Urinary bladder (tissue), 4 donors: ENCODE results near the gene THRB. TPM values are rescaled to one million over a fixed set of nuclear protein-coding genes. Genes with fewer than 3 reads are reported as not detected.

Experiments
- DNase-seq: peaks from one replicate; pipeline ENCODE4 v3.0.0-alpha.2; 2015; ENCODE audit errors: extremely low spot score
- H3K27ac ChIP-seq: one replicate; pipeline ENCODE4 v1.5.1; 2013; ENCODE audit warnings: low read depth, mild to moderate bottlenecking, moderate library complexity
- H3K36me3 ChIP-seq: one replicate; pipeline ENCODE4 v1.6.1; 2013; ENCODE audit warnings: mild to moderate bottlenecking, moderate library complexity; ENCODE audit not compliant: insufficient read depth
- H3K4me1 ChIP-seq: one replicate; pipeline ENCODE4 v1.6.1; 2013; ENCODE audit warnings: mild to moderate bottlenecking, moderate library complexity; ENCODE audit not compliant: insufficient read depth
- H3K4me3 ChIP-seq: one replicate; pipeline ENCODE4 v1.5.1; 2013; ENCODE audit warnings: low read depth, low read length
- WGBS: extraction: QIAGEN DNeasy Blood & Tissue Kit; methylation state at CpG from one replicate; pipeline ENCODE4 v1.1.7; 2013; 5-methylcytosine and 5-hydroxymethylcytosine counted together
- polyA plus RNA-seq: library from polyadenylated mRNA; stranded (reverse); fragments of 200-250 nt; gene quantifications from one replicate; pipeline ENCODE4 v1.2.3, GENCODE V29; 2013
- total RNA-seq: library from RNA; depleted of rRNA; stranded (reverse); fragments of >200 nt; gene quantifications from one replicate; pipeline ENCODE4 v1.2.3, GENCODE V29; 2014
- donor health status: healthy with polysubstance abuse.
- donor health status: healthy.

THRB gene
- total and polyA plus RNA-seq, 2 donors = 8.3 to 14.8 TPM

DNA sequence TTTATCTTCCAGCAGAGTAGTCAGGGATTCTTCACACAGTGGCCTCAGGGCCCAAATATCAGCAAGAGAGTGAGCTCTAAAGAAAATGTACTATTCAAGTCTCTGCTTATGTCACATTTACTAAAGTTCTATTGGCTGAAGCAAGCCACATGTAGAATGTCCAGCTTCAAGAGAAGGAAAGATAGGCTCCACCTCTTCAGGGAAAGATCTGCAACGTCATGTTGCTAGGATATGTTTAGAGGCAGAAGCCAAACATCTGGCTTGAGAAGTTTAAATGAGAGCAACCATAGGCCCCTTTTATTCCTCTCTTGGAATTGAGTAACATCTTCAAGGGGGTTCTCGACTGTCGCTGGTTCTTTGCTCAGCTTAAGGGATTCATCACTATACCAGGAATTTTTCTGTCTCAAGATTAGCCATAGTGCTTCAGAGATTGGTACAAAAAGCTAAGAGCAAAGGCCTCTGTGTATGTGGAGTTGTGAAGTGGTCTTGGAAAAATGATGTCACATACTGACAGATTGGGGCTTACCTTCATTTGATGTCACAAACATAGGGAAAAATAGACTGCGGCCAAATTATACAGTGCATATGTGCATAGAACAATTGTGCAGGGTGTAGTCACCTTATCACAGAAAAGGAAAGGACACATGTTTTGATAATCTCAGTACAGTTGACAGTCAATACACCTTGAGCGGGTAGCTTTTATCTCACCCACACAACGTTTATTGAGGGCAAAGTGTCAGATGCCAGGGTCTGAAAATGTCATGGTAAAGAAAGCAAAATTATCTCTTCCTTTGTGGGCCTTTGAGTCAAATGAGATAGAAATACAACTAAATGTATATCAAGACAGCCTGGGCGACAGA, 11.3 kb upstream of the THRB start:
- Histone ChIP-seq H3K4me1 (no peaks in the 10 kb centered on the region), H3K4me3 (no peak overlapping the region), H3K27ac (no peak overlapping the region), H3K36me3 (no peaks in the 10 kb centered on the region)
- DNase-seq = no peak
- 81% methylated on average over 7 of the region's 7 CpGs for WGBS

DNA sequence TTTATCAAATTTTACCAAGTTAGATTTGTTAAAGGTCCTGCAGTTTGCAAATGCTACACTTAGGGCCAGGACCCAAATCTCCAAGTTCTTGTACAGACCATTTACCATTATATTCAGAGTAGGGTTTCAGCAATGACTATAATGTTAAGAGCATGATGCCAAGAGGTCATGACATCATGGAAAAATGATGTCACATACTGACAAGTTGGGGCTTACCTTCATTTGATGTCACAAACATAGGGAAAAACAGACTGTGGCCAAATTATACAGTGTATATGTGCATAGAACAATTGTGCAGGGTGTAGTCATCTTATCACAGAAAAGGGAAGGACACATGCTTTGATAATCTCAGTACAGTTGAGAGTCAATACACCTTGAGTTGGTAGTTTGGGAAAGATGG, 10.1 kb upstream of the THRB start:
- Histone ChIP-seq H3K4me3 (no peak overlapping the region), H3K36me3 (no peaks in the 10 kb centered on the region), H3K27ac (no peak overlapping the region), H3K4me1 (no peaks in the 10 kb centered on the region)
- DNase-seq = no peak

DNA sequence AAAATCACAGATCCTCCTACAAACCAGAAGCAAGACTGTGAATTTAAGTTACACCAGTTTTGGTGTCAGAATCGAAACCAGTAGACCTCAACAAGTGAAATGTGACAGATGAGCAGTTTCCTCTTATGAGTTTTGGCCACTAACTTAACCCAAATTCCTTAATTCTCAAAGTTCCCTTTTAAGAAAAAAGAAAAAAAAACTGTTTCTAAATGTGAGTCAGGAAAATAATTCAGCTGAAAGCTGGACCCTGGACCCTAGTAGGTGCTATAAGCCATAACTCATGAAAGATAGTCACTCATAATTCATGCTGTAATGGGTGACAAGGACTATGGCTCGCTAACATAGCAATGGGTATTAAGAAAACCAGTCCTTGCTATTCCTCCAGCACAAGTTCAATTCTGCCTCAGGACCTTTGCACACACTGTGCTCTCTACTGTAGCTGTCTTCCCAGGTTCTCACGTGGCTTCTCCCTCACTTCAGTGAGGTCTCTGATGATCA, 9.0 kb upstream of the THRB start:
- 95% methylated on average over 3 of the region's 3 CpGs for WGBS
- no peaks in the 10 kb centered on the region for H3K4me1 ChIP-seq
- no peak overlapping the region for H3K4me3 ChIP-seq
- H3K36me3 ChIP-seq = no peaks in the 10 kb centered on the region
- DNase-seq = no peak
- H3K27ac ChIP-seq = no peak overlapping the region

DNA sequence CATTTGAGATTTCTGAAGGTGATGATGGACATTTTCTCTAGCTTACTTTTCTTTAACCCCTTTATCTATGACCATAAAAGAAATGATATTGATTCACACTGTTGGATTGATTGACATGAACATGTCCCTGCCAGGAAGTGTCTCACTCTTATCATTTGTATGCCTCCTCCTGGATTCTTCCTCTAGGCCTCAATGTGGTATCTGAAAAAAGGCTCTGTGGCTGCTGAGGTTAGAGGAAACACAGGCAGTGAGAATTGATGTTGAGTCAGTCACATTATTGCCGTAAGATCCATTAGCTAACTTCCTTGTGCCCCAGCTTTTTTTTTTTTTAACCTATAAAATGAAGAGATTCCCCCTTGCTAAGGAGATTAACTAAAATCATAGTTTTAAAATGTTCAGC, 8.0 kb upstream of the THRB start:
- Histone ChIP-seq H3K27ac (no peak overlapping the region), H3K4me3 (no peak overlapping the region), H3K4me1 (no peaks in the 10 kb centered on the region), H3K36me3 (no peaks in the 10 kb centered on the region)
- WGBS = 84% methylated on average over 1 of the region's 1 CpG
- DNase-seq = no peak

DNA sequence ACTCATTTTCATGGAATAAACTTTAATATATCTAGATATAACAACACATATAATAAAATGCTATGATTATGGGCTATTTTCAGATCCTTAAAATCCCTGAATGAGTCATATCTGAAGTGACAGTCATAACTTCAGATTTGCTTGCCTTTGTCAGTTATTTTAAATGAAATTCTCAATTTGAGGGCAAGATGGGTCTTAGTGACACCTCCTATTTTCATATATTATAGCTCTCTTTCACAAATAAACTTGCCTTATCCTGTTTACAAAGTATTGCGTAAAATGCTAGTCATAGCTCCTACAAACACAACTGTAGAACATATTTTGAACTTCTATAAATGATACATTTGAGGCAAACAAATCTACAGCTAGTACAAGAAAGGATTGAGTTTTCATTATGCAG, 6.2 kb upstream of the THRB start:
- H3K4me1 ChIP-seq = no peaks in the 10 kb centered on the region
- WGBS = 72% methylated on average over 1 of the region's 1 CpG
- no peak overlapping the region for H3K27ac ChIP-seq
- no peak for DNase-seq
- H3K4me3 ChIP-seq = no peak overlapping the region
- H3K36me3 ChIP-seq = no peaks in the 10 kb centered on the region

DNA sequence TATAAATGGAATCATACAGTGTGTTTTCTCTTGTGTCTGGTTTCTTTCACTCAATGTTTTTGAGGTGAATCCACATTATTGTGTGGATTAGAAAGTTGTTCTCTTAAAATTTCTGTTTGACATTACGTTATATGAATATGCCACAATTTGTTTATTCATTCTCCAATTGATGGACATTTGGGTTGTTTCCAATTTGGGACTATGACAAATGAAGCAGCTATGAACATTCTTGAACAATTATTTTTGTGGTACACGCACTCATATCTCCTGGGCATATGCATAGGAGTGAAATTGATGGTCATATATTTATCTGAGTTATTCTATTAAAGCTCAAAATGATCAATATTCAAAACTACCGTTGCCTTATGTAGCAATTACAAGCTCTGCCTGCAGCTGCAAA, 5.3 kb upstream of the THRB start:
- H3K4me1 ChIP-seq = no peaks in the 10 kb centered on the region
- H3K4me3 ChIP-seq = no peak overlapping the region
- no peak for DNase-seq
- no peaks in the 10 kb centered on the region for H3K36me3 ChIP-seq
- no peak overlapping the region for H3K27ac ChIP-seq
- 75% methylated on average over 3 of the region's 3 CpGs for WGBS

DNA sequence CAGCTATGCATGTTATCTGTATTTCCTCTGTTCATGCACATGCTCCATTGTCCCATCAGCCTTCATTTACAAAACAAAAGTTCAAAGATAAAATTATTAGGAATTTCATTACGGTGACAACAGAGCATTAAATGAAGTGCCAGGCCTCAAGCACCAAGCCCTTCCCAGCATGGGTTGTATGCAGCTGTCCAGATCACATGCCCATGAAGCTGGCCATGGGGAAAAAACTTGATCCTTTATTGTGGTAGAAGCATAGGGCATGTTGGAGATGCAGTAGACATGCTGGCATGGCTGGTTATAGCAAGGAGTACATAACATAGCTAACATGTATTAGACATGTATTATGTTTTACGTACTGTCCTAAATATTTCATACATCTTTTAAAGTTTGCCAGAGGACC, 4.1 kb upstream of the THRB start:
- no peak for DNase-seq
- Histone ChIP-seq H3K4me1 (no peaks in the 10 kb centered on the region), H3K4me3 (no peak overlapping the region), H3K36me3 (no peaks in the 10 kb centered on the region), H3K27ac (no peak overlapping the region)
- 97% methylated on average over 2 of the region's 2 CpGs for WGBS

DNA sequence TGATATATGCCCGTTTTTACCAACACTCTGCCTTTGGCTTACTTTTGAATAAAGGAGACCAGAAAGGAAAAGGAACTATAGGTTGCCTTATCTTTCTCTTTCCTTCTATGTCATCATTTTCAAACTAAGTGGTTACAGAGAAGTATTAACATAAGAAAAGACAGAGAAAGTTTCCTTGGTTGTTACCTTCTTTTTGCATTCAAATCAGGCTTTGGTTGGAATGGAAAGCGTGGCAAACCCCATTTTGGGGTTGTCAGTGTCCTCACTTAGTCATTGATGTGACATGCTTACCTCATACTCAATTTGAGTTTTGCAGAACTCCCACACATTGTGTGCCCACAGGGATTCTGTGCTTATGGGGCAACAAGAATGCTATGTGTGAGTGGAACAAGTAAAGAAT, 3.7 kb upstream of the THRB start:
- Histone ChIP-seq H3K27ac (no peak overlapping the region), H3K36me3 (no peaks in the 10 kb centered on the region), H3K4me3 (no peak overlapping the region), H3K4me1 (no peaks in the 10 kb centered on the region)
- 88% methylated on average over 2 of the region's 2 CpGs for WGBS
- no peak for DNase-seq

DNA sequence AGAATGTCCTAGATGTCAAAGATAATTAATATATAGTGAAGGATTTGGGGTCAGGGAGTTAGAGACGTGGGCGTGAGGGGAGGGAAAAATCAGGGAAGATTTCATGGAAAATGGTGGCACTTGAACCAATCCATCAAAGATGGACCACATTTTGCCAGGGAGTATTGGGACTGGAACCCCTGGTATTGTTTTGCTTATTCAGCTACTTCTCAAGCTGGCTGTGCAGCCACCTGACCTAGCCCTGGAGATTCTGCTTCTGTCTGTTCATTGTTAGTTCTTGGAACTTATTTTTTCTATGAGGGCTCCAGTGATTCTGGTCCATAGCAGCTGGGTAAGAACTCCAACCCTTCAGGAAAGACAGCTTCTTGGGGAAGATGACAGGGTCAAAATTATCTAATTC, 3.3 kb upstream of the THRB start:
- WGBS = 98% methylated on average over 2 of the region's 2 CpGs
- no peak for DNase-seq

DNA sequence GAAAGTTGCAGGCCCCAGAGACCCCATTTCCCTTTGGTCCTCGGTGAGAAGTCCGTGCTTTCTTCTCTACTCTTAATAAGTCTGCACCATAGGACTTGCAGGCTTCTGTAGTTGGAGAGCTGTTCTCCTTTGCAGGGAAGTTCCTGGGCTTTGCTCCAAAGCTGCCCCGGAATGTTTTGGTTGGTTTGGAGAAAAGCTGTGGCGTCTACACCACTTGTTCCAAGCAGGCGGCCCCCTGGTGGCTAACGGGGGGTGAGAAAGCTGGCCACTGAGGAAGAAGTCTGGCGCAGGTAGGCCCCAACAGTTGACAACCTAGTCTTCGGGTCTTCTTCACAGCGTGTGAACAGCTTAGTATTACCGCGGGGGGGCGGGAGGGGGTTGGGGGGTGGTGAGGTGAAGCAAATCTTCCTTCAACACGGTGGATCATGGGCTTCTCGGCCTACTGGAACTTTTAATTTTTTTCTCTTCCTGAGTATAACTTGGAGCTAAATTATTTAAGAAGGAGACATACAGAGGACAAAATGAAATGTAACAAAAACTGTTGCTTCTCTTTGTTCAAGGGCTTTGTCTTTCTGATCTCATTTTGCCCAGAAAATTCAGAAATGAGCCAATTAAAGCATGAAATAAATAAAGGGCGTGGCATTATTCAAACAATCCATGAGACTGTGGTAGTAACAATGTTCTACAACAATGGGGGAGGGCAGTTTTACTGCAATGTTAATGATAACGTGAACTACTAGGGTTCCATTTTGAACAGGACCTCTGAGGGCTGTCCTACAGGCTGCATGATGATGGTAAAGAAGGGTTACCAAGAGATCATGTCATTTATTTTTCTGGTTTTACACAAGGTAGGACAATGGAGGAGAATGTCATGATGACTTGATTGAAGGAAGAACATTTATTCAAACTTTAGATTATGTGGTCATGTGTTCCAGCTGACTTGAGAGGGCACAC, 2.2 kb upstream of the THRB start:
- WGBS = 57% methylated on average over 16 of the region's 16 CpGs
- no peak for DNase-seq
- Histone ChIP-seq H3K27ac (no peak overlapping the region), H3K4me3 (no peak overlapping the region), H3K36me3 (no peaks in the 10 kb centered on the region), H3K4me1 (no peaks in the 10 kb centered on the region)

More for the DNA sequence above, 3.3 kb upstream of the THRB start:
- H3K27ac ChIP-seq = no peak overlapping the region
- no peaks in the 10 kb centered on the region for H3K4me1 ChIP-seq
- no peaks in the 10 kb centered on the region for H3K36me3 ChIP-seq
- H3K4me3 ChIP-seq = no peak overlapping the region

DNA sequence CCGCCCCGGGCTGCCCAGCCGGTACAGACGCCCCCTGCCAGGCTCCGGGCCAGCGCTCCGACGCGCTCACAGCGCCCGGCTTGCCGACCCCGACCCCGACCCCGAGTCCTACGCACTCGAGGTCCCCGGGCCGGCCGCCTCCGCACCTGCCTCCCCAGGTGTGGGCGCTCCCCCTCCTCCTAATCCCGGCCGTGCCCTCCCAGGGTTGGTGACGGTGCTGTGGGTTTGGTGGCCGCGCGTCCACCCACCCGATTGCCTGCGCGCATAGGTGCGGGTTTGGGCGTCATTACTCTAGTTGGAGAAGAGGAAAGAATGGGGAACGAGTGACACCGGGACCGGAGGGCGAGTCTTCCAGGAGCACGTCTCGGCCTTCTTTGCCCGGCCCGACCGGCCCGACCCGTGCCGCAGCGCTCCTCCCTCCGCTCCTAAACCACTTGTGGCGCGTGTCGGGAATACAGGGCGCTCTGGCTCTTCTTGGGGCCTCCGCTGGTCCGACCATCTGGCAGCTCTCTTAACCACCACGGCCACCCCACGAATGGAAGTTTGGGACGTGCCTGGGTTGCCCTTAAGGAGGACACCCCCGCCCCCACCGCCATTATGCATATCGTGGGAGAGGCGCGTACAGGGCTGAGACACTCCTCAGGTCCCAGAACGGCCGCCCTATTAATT, 810 bp upstream of the THRB start:
- H3K4me1 ChIP-seq = no peaks in the 10 kb centered on the region
- 15% methylated on average over 63 of the region's 63 CpGs for WGBS
- no peak for DNase-seq
- peak overlapping the region; percentile 56 for H3K4me3 ChIP-seq
- peak overlapping the region; percentile 87 for H3K27ac ChIP-seq
- H3K36me3 ChIP-seq = no peaks in the 10 kb centered on the region

DNA sequence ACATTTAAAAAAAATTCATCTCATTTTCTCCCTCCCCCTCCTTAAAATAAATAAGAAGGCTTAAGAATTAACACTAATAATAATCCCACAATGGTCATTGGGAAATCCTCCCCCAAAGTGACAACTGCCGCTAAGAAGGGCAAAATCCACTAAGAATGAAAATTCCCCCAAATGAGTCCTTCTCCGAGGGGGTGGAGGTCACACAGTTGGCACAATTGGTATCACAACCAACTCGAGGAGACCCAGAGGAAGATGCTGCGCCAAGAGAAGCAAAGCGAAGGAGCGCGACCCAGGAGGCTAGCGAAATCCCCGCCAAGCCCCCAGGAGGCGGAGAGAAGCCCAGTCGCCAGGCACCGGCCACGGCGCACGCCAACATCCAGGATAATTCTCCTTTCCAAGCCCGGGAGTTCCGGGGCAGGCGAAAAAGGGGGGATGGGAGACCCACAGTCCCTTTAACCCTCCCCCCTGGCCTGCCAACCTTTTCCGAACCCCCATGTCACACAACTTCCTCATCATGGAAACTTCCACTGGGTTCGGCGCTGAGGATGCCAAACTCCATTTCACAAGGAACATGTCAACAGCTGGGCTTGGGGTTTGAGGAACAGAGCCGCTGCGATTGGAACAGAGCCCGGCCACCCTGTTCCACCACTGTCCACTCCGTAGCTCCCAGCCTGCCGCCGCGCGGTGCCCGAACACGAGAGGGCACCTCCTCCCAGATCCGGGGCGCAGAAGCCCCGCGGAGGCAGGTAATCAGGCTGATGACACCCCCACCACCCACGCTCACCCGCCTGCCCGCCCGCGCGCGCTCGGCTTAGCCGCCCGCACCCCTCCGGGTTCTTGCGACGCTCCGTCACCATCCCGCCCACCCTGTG, 668 bp downstream of the THRB start:
- Histone ChIP-seq H3K27ac (peak overlapping the region; percentile 87), H3K36me3 (no peaks in the 10 kb centered on the region), H3K4me1 (no peaks in the 10 kb centered on the region), H3K4me3 (peak overlapping the region; percentile 56)
- whole genome bisulfite sequencing = 1% methylated on average over 50 of the region's 50 CpGs
- DNase-seq = no peak
